LNCAP (cell line): ENCODE data around the gene ETNK2.

Source experiments
- CTCF ChIP-seq: fragments of 450-650 bp; IDR thresholded peaks from 2 replicates; pipeline ENCODE4 v1.5.1; 2017; ENCODE audit warnings: mild to moderate bottlenecking

Gene ETNK2

GRCh38 chr1:204094856-204095634, 56.8 kb downstream of the ETNK2 start:
- TF ChIP-seq CTCF = no peak

- TF ChIP-seq CTCF = no peak
Observed at GRCh38 chr1:204094313-204094729, 57.5 kb downstream of the ETNK2 start.

- TF ChIP-seq CTCF = no peak
Observed at GRCh38 chr1:204093781-204094180, 58.1 kb downstream of the ETNK2 start.

GRCh38 chr1:204093421-204093717, 58.5 kb downstream of the ETNK2 start:
- TF ChIP-seq CTCF = no peak

GRCh38 chr1:204092632-204093420, 59.0 kb downstream of the ETNK2 start:
- no peak for TF ChIP-seq CTCF

- no peak for TF ChIP-seq CTCF
Observed at GRCh38 chr1:204091787-204092312, 60.0 kb downstream of the ETNK2 start.

GRCh38 chr1:204091066-204091465, 60.8 kb downstream of the ETNK2 start:
- no peak for TF ChIP-seq CTCF
